PFSK-1 (cell line): ENCODE measurements around the gene ACSF3.

Experiments
- FOXP2 ChIP-seq: optimal IDR thresholded peaks from 2 replicates; pipeline ENCODE3; 2011; ENCODE audit warnings: borderline replicate concordance, control low read depth, inconsistent platforms; ENCODE audit not compliant: insufficient read depth; ENCODE audit errors: extremely low read length, extremely low read depth
- POLR2AphosphoS5 ChIP-seq: IDR thresholded peaks from 2 replicates; pipeline ENCODE4 v1.6.1; 2012; ENCODE audit warnings: low read depth, mild to moderate bottlenecking, control low read depth, low read length, moderate library complexity
- SIN3A ChIP-seq: IDR thresholded peaks from 2 replicates; pipeline ENCODE4 v1.6.1; 2012; ENCODE audit warnings: mild to moderate bottlenecking, low read length, moderate library complexity, borderline replicate concordance; ENCODE audit not compliant: insufficient read depth
- TAF1 ChIP-seq: IDR thresholded peaks from 2 replicates; pipeline ENCODE4 v1.6.1; 2012; ENCODE audit warnings: low read length, control low read depth, borderline replicate concordance; ENCODE audit not compliant: insufficient read depth
- TF ChIP-seq, protein P1 (sequence below), 2 experiments: IDR thresholded peaks; 2 replicates each; pipeline versions ENCODE4 v1.6.1 to v1.8.0; 2011 to 2012; ENCODE audit warnings: low read depth in 2 of 2, low read length in 2 of 2, control low read depth in 1 of 2, inconsistent platforms in 1 of 2, mild to moderate bottlenecking in 1 of 2, moderate library complexity in 1 of 2; ENCODE audit not compliant: insufficient read depth in 1 of 2

DNA sequence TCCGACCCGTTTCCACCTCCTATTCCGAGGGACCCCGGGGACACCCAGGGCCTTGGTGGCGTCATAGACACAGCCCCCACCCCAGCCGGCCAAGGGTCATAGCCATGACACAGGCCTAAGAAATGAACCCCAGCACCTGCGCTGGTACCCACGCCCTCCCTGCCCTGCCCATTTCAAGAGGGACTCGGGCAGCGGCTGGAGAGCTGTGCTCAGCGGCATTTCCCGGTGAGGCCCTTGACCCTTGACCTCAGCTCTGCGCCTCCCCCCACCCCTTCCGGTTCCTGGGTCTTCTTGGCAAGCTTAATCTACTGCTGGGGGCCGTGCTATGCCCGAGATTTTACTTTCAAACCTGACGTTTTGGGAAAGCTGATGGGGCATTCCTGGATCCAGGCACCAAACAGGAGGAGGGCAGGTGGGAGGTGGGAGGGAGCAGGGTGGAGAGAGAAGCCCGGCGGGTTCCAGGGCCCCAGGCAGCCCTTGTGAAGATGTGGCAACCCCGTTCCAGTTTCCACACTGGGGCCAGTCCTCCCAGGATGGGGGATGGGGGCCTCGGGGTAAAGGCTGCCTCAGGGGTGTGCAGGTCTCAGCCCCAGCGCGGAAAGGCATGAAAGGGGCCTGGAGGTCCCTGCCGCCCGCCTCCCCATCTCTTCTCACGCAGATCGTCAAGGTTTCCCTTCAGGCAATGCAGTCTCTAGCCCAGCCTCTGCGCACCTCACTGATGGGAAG, 106.6 kb downstream of the ACSF3 start, which contains the start of gene SLC22A31:
- no peak for TF ChIP-seq FOXP2
- TF ChIP-seq SIN3A: no peak
- no peak for TF ChIP-seq POLR2AphosphoS5
- TF ChIP-seq, protein P1, sequence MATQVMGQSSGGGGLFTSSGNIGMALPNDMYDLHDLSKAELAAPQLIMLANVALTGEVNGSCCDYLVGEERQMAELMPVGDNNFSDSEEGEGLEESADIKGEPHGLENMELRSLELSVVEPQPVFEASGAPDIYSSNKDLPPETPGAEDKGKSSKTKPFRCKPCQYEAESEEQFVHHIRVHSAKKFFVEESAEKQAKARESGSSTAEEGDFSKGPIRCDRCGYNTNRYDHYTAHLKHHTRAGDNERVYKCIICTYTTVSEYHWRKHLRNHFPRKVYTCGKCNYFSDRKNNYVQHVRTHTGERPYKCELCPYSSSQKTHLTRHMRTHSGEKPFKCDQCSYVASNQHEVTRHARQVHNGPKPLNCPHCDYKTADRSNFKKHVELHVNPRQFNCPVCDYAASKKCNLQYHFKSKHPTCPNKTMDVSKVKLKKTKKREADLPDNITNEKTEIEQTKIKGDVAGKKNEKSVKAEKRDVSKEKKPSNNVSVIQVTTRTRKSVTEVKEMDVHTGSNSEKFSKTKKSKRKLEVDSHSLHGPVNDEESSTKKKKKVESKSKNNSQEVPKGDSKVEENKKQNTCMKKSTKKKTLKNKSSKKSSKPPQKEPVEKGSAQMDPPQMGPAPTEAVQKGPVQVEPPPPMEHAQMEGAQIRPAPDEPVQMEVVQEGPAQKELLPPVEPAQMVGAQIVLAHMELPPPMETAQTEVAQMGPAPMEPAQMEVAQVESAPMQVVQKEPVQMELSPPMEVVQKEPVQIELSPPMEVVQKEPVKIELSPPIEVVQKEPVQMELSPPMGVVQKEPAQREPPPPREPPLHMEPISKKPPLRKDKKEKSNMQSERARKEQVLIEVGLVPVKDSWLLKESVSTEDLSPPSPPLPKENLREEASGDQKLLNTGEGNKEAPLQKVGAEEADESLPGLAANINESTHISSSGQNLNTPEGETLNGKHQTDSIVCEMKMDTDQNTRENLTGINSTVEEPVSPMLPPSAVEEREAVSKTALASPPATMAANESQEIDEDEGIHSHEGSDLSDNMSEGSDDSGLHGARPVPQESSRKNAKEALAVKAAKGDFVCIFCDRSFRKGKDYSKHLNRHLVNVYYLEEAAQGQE (IDR thresholded peaks at IDR 0.05; ENCODE audit: insufficient read depth in 1 of 2, low read depth in 2 of 2, low read length in 2 of 2): no peak
- no peak for TF ChIP-seq TAF1
